ENCODE results near the gene TIMP2. TPM values are rescaled to one million over a fixed set of nuclear protein-coding genes. Genes with fewer than 3 reads are reported as not detected.
"Not testable (repeated sequence)": the region's sequence is repeated elsewhere in the genome, so short reads cannot be mapped to it uniquely, and the experiment has no call there.

TIMP2 gene
- total and polyA plus RNA-seq, 2 experiments from 2014 or later, result 103 to 587 TPM

- H3K36me3 ChIP-seq (ENCODE audit: low read depth), result peaks cover 4% of the 10 kb centered on the region
- peaks cover 30% of the 10 kb centered on the region for H3F3A ChIP-seq (ENCODE audit: insufficient read depth)
- H3K4me1 ChIP-seq (ENCODE audit: insufficient read depth), result peaks cover 37% of the 10 kb centered on the region
- 0 out of 2 replicates have a peak overlapping the region, but pooled peaks have one; percentile 6 for H2AFZ ChIP-seq
- H3K9me2 ChIP-seq (ENCODE audit: insufficient read depth), result no peaks in the 10 kb centered on the region
- peak overlapping the region; percentile 73 for H3K9ac ChIP-seq
- TF ChIP-seq EZH2 (IDR thresholded peaks at IDR 0.05; ENCODE audit: insufficient read depth, poor library complexity, severe bottlenecking) (no peak), EZH2phosphoT487 (IDR thresholded peaks at IDR 0.05; ENCODE audit: insufficient read depth, low read depth) (no peak)
- peak; percentile 93 for DNase-seq
- in situ Hi-C loops (cut with MboI), result no loop called here
- no peaks in the 10 kb centered on the region; the same call in 1 of the 2 replicates for H4K20me1 ChIP-seq (ENCODE audit: insufficient read depth)
- H3K27me3 ChIP-seq (replicated peaks; ENCODE audit: insufficient read depth), result no peaks in the 10 kb centered on the region
- peaks cover 100% of the 10 kb centered on the region for H3K79me2 ChIP-seq (ENCODE audit: insufficient read depth)
- 20 to 22% methylated on average over 17 of the region's 17 CpGs for WGBS, 2 experiments (ENCODE audit: low coverage in 1 of 2, low lambda C conversion rate in 2 of 2, missing lambda C conversion rate in 2 of 2)
- no peaks in the 10 kb centered on the region for H3K9me3 ChIP-seq (ENCODE audit: low read depth)
- H3K27ac ChIP-seq, result peak overlapping the region; percentile 86
- peak overlapping the region; percentile 53 for H3K4me3 ChIP-seq
- peak overlapping the region; percentile 63 for H3K4me2 ChIP-seq (ENCODE audit: unreplicated experiment)
Observed at GRCh38 chr17:78915872-78916632, 9.1 kb downstream of the TIMP2 start.

GRCh38 chr17:78913115-78913514 is 12.1 kb downstream of the TIMP2 start:
- H3K79me2 ChIP-seq (ENCODE audit: insufficient read depth), result peaks cover 100% of the 10 kb centered on the region

GRCh38 chr17:78912082-78912481 is 13.1 kb downstream of the TIMP2 start:
- H3K9me2 ChIP-seq (ENCODE audit: insufficient read depth), result no peaks in the 10 kb centered on the region
- TF ChIP-seq EZH2phosphoT487 (IDR thresholded peaks at IDR 0.05; ENCODE audit: insufficient read depth, low read depth) (no peak), EZH2 (IDR thresholded peaks at IDR 0.05; ENCODE audit: insufficient read depth, poor library complexity, severe bottlenecking) (no peak)
- H3K36me3 ChIP-seq (ENCODE audit: low read depth), result no peaks in the 10 kb centered on the region
- no peak overlapping the region for H2AFZ ChIP-seq
- no peaks in the 10 kb centered on the region for H3K27me3 ChIP-seq (replicated peaks; ENCODE audit: insufficient read depth)
- H3K4me1 ChIP-seq (ENCODE audit: insufficient read depth), result peaks cover 19% of the 10 kb centered on the region
- H3K4me3 ChIP-seq, result no peak overlapping the region
- H3K9me3 ChIP-seq (ENCODE audit: low read depth), result no peaks in the 10 kb centered on the region
- peaks cover 31% of the 10 kb centered on the region for H3F3A ChIP-seq (ENCODE audit: insufficient read depth)
- no peak for DNase-seq
- H3K79me2 ChIP-seq (ENCODE audit: insufficient read depth), result peaks cover 100% of the 10 kb centered on the region
- H3K9ac ChIP-seq, result no peak overlapping the region
- no peak overlapping the region for H3K27ac ChIP-seq
- in situ Hi-C loops (cut with MboI), result no loop called here
- peaks cover 22% of the 10 kb centered on the region for H4K20me1 ChIP-seq (ENCODE audit: insufficient read depth)
- no peak overlapping the region for H3K4me2 ChIP-seq (ENCODE audit: unreplicated experiment)
- 69 to 81% methylated on average over 8 of the region's 8 CpGs for WGBS, 2 experiments (ENCODE audit: low coverage in 1 of 2, low lambda C conversion rate in 2 of 2, missing lambda C conversion rate in 2 of 2)

More at GRCh38 chr17:78913115-78913514, 12.1 kb downstream of the TIMP2 start:
- no peaks in the 10 kb centered on the region for H3K9me3 ChIP-seq (ENCODE audit: low read depth)
- 87 to 90% methylated on average over 15 of the region's 15 CpGs for WGBS, 2 experiments (ENCODE audit: low coverage in 1 of 2, low lambda C conversion rate in 2 of 2, missing lambda C conversion rate in 2 of 2)
- H3K4me3 ChIP-seq, result no peak overlapping the region
- no peaks in the 10 kb centered on the region for H3K27me3 ChIP-seq (replicated peaks; ENCODE audit: insufficient read depth)
- TF ChIP-seq EZH2 (IDR thresholded peaks at IDR 0.05; ENCODE audit: insufficient read depth, poor library complexity, severe bottlenecking), result no peak
- TF ChIP-seq EZH2phosphoT487 (IDR thresholded peaks at IDR 0.05; ENCODE audit: insufficient read depth, low read depth), result no peak
- no peaks in the 10 kb centered on the region for H3K9me2 ChIP-seq (ENCODE audit: insufficient read depth)
- H2AFZ ChIP-seq, result no peak overlapping the region
- H3K9ac ChIP-seq, result no peak overlapping the region
- H3K36me3 ChIP-seq (ENCODE audit: low read depth), result peaks cover 4% of the 10 kb centered on the region
- peaks cover 19% of the 10 kb centered on the region for H3K4me1 ChIP-seq (ENCODE audit: insufficient read depth)
- H3K4me2 ChIP-seq (ENCODE audit: unreplicated experiment), result no peak overlapping the region
- H4K20me1 ChIP-seq (ENCODE audit: insufficient read depth), result peaks cover 11% of the 10 kb centered on the region
- no peak for DNase-seq
- in situ Hi-C loops (cut with MboI), result no loop called here
- H3K27ac ChIP-seq, result no peak overlapping the region
- peaks cover 31% of the 10 kb centered on the region for H3F3A ChIP-seq (ENCODE audit: insufficient read depth)

GRCh38 chr17:78911543-78911942 is 13.6 kb downstream of the TIMP2 start:
- H3K27me3 ChIP-seq (replicated peaks; ENCODE audit: insufficient read depth); DNase-seq; H3K9me2 ChIP-seq (ENCODE audit: insufficient read depth); in situ Hi-C loops (cut with MboI); H3K36me3 ChIP-seq (ENCODE audit: low read depth); H2AFZ ChIP-seq; H3K27ac ChIP-seq; H3K9me3 ChIP-seq (ENCODE audit: low read depth); H3K4me2 ChIP-seq (ENCODE audit: unreplicated experiment); H3K4me3 ChIP-seq; H3K9ac ChIP-seq: not testable (repeated sequence)
- Histone ChIP-seq H3F3A (ENCODE audit: insufficient read depth) (peaks cover 28% of the 10 kb centered on the region), H3K4me1 (ENCODE audit: insufficient read depth) (peaks cover 15% of the 10 kb centered on the region), H4K20me1 (ENCODE audit: insufficient read depth) (peaks cover 25% of the 10 kb centered on the region), H3K79me2 (ENCODE audit: insufficient read depth) (peaks cover 100% of the 10 kb centered on the region)
- 95 to 97% methylated on average over 7 of the region's 7 CpGs for WGBS, 2 experiments (ENCODE audit: low coverage in 1 of 2, low lambda C conversion rate in 2 of 2, missing lambda C conversion rate in 2 of 2)

Data from GM23248 (cell line).